CD4-positive, alpha-beta T cell treated with Interleukin-12 subunit alpha and Interleukin-12 subunit beta, for 1 hour (primary cell): Measurements from ENCODE around the gene SMIM1.

Experiments
- DNase-seq: peaks from one replicate; pipeline ENCODE4 v3.0.0-alpha.2; 2020

The SMIM1 gene

DNA sequence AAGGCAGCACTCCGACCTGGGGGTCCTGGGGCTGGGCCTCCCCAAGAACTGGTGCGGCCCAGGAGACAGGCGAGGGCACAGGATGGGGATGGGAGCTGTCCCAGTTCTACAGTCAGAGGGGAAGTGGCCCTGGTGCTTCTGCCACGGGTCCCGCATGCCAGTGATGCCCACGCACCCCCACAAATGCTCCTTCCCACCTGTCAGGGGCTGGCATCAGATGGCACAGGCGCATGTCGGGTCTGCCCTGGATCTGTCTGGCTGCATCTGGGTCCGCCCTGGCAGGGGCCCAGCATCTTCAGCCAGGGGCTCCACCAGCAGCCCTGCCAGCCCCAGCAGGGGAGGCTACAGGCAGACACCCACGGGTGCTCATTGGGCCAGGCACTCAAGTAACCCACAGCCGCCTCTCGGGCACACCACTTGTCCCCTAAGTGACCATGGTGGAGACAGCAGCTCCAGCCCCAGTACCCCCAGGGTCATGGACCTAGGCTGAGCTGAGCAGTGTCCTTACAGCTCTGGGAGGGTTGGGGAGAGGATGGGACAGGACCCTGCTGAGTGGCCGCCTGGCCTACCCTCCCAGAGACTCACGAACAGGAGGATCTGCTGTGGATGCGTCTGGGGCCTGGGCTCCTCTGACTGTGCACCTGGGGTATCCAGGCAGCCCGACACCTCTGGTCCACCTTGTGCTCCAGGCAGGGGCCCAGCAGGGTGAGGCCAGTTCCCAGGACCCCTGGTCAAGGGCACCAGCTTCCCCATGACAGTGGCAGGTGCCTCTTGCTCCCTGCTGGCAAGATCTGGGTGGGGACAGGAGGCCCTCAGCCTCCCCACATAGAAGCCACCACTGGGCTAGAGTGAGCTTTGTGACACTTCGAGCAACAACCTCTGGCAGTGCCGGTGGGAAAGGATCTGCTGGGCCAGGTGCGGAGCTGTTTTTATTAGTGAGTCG, 5.4 kb downstream of the SMIM1 start:
- DNase-seq = no peak

GRCh38 chr1:3778590-3779264, 6.2 kb downstream of the SMIM1 start:
- DNase-seq = no peak

GRCh38 chr1:3779265-3779911, 6.8 kb downstream of the SMIM1 start:
- no peak for DNase-seq

GRCh38 chr1:3779912-3780416, 7.4 kb downstream of the SMIM1 start:
- no peak for DNase-seq

- DNase-seq = no peak
These were observed 8.4 kb downstream of the SMIM1 start for GRCh38 chr1:3780901-3781300.

- DNase-seq = no peak
These were observed 11.3 kb downstream of the SMIM1 start for GRCh38 chr1:3783651-3784474.

- DNase-seq = no peak
These were observed 12.5 kb downstream of the SMIM1 start for GRCh38 chr1:3785045-3785444.

DNA sequence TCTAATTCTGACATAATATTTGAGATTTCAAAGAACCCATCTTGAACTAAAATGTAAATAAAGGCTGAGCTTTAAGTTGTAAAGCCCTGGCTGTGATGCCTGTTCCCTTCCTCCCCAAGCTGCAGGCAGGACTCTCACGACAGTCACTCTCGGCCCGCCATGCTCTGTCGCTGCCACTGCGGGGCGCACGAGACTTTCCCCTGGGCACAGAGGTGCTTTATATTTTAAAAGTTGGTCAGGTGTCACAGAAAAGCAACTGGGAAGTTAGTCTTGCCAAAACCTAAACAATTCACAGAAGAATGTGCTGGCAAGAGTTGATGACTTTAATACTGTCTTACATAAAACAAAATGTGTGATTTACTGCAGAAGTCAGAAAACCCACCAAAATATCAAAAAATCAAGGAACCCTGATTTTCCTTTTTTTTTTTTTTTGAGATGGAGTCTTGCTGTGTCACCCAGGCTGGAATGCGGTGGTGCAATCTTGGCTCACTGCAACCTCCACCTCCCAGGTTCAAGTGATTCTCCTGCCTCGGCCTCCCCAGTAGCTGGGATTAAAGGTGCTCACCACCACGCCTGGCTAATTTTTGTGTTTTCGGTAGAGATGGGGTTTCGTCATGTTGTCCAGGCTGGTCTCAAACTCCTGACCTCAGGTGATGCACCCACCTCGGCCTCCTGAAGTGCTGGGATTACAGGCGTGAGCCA, 13.1 kb downstream of the SMIM1 start:
- DNase-seq = no peak

- DNase-seq = no peak
These were observed 14.2 kb downstream of the SMIM1 start for GRCh38 chr1:3786468-3787348.

- DNase-seq = no peak
These were observed 14.8 kb downstream of the SMIM1 start for GRCh38 chr1:3787349-3787715.

DNA sequence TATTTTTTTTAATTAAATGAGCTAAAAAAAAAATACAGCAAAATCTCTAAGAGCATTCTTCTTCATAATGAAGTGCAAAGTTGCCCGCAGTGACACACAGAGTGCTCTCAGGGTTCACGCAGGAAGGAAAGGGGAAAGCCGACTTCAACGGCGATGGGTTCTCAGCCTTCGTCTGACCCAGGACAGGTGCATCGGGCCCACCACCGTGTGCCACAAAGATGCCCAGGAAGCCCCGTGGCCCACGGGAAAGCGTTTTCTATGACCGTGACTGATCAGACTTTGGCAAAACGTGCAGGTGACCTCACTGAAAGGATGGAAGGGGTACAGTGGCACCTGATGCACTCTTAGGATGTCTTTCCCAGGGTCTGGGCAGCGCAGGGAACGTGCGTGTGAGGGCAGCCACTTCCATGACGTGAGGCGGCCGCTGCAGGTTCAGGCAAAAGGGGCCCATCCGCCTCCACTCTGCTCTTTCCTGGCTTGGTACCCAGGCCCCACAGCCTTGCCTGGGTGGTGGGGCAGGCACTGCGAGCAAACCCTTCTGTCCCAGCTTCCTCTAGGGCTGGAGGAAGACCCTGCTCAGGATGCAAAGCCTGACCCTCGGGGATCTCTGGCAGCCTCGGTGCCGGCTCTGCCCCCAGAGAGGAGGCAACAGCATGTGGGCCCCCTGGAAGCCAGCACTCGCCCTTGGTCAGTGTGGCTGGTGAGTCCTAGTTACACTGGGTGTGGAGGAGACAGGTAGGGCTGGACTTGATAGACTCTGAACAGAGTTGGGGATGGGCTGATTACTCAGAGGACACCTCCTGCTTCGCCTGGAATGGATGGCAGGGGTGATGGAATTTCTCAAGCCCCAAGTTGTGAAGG, 15.4 kb downstream of the SMIM1 start:
- no peak for DNase-seq

GRCh38 chr1:3788756-3789420, 16.3 kb downstream of the SMIM1 start:
- DNase-seq = no peak

DNA sequence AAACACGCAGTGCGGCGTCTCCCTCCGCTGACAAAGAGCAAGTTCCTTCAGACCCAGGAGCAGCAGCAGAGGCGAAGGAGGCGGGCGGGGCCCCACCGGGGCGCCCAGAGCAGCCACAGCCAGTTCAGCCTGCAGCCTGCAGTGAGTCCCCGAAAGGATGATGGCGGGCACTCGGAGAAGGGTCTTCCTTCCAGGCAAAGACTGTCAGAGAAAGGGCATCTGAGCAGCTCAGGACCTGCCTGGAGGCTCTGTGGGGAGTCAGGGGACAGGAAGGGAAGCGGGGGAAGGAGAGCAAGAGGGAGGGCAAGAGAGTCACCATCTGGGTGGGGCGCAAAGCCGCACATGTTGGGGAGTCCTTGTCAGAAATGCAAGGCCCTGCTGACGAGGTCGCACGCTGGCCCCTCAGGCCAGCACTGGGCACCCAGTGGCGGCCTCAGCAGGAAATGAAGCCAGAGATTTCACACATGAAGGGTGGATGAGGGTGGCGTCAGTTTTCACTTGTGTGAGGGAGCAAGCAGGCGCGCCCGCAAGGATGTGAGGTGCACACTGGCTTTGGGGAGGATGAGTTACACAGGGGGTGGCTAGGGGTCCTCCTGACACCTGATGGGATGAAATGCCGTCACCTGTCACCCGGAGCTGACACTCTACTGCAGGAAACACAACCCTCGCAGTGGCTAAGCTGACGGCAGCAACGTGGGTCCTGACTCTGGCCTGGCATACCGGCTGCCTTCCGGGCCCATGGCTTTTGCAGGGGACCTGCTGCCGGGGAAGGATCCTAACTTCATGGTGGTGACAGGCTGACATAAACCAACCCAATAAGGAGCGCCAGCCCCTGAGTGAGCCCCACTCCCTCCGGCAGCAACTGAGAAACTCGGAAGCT, 17.1 kb downstream of the SMIM1 start:
- no peak for DNase-seq

DNA sequence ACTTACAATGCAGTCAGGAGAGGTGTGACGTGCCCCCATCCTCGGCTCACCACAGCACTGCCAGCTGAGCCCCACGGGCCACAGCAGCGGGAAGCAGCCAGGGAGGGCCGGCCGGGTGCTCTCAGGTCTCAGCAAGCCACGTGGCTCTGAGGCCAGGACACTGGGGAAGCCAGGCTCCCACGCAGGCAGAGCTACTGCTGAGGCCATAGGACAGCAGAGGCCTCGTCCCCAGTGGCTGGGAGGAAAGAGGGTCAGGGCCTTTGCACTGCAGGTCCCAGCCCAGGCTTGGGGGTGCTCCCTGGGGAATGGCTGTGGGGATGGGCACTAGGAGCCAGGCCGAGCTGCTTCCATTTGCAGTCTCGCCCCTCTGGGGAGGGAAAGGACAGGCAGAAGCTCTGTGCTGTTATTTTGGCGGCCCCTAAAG, 18.0 kb downstream of the SMIM1 start:
- DNase-seq = no peak

DNA sequence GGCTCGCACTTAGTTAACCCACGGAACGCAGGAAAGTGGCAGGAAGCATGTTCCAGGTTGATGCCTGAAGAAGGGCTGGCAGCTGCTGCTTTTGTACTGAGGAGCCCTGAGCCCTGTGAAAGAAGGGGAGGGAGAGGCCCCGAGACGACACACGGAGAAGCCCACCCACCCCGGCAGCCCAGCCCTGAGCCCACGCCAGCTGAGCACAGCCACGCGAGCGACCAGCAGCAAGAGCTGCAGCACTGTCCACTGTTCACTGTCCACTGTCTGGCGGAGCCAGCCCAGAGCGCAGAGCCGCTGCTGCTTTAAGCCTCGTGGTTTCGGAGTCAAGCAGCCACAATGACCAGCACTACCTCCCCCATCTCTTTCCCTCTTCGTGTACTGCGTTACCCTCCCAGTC, 18.4 kb downstream of the SMIM1 start:
- DNase-seq = no peak

- no peak for DNase-seq
These were observed 23.1 kb downstream of the SMIM1 start for GRCh38 chr1:3795453-3796214.
